Thyroid gland (tissue), 4 donors: ENCODE data around the gene DELE1.

ENCODE experiments used
- CTCF ChIP-seq, 6 experiments: fragments of 200-600 bp in 3 of 6; fragments of 450-650 bp in 3 of 6; sonication (generic) in 3 of 6; IDR thresholded peaks; one replicate each; pipeline ENCODE4 v1.5.1; 2016 to 2019; ENCODE audit warnings: antibody characterized with exemption in 6 of 6, mild to moderate bottlenecking in 2 of 6, inconsistent platforms in 1 of 6, moderate library complexity in 1 of 6
- POLR2A ChIP-seq, 2 donors: fragments of 450-650 bp; IDR thresholded peaks; one replicate each; pipeline ENCODE4 v1.6.1; 2017; ENCODE audit warnings: antibody characterized with exemption in 2 of 2, mild to moderate bottlenecking in 2 of 2, moderate library complexity in 1 of 2

GRCh38 chr5:141968914-141969608 is 45.4 kb downstream of the DELE1 start, which contains the start of gene RNF14:
- TF ChIP-seq CTCF (IDR thresholded peaks at IDR 0.05) (peak; percentile 84 to 99 (median 99)), POLR2A (IDR thresholded peaks at IDR 0.05) (peak; percentile 51 to 97)
